Measurements from ENCODE around the gene GLS2.
A peak's percentile ranks its signal among the peaks of the same experiment; 100 is the strongest.
"Not testable (repeated sequence)": the region's sequence is repeated elsewhere in the genome, so short reads cannot be mapped to it uniquely, and the experiment has no call there.

Gene GLS2

GRCh38 chr12:56487448-56488040, 417 bp downstream of the GLS2 start:
- peak; percentile 66 for DNase-seq

DNA sequence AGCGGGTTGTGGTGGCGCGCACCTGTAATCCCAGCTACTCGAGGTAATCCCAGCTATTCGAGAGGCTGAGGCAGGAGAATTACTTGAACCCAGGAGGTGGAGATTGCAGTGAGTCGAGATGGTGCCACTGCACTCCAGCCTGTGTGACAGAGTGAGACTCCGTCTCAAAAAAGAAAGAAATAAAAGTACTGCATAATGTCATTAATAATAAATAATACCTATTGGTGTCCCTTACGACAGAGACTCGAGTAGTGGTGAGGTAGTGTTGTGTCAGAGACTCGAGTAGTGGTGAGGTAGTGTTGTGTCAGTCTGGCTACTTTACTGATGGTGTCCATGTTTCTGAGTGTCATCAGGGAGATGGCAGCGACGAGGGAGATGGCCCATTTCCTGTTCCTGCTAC, 1.3 kb downstream of the GLS2 start:
- no peak for DNase-seq

DNA sequence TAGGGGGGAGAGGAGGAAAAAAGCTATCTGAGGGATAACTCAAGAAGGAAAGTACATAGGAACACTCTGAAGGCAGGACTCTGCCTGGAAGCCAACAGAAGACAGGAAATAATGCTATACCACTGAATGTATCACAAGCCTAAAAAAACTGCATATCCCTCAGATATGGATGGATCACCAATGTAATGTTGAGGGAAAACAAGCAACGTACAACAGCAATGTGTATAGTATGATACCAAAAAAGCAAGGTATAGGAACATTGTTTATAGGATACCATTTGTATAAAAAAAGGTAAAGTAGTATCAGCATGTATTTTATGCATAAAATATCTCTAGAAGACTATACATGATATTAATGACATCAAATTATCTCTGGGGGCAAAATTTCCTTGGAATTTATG, 3.4 kb downstream of the GLS2 start:
- no peak for DNase-seq

GRCh38 chr12:56479625-56480024, 8.3 kb downstream of the GLS2 start:
- DNase-seq = no peak

GRCh38 chr12:56477521-56478225, 10.3 kb downstream of the GLS2 start:
- no peak for DNase-seq

GRCh38 chr12:56476972-56477432, 11.0 kb downstream of the GLS2 start:
- DNase-seq = no peak

GRCh38 chr12:56476143-56476542, 11.8 kb downstream of the GLS2 start:
- no peak for DNase-seq

DNA sequence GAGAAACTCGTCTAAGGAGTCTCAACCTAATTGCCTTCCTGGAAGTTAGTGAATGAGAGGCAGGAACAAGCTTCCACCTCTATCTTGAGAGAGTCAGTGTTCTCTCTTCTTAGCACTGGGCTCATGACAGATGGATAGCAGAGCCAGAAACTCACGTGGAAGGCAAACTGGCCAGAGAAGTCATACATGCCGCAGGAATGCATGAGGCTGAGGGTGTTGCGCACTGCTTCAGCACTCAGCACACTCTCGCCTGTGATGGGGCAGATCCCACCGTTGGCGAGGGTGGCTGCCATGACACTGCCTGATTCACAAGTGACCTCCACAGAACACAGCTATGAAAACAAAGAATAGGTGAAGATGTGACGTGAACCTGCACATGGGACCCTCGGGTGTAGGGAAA, 13.6 kb downstream of the GLS2 start:
- DNase-seq = no peak

GRCh38 chr12:56469007-56469930, 18.7 kb downstream of the GLS2 start:
- no peak for DNase-seq

GRCh38 chr12:56468216-56469006, 19.6 kb downstream of the GLS2 start, which contains the start of gene SPRYD4:
SPRYD4 (plus strand) TSS chr12:56468578; CDS start chr12:56468592, 14 bp downstream.
- DNase-seq = peak; percentile 85

DNA sequence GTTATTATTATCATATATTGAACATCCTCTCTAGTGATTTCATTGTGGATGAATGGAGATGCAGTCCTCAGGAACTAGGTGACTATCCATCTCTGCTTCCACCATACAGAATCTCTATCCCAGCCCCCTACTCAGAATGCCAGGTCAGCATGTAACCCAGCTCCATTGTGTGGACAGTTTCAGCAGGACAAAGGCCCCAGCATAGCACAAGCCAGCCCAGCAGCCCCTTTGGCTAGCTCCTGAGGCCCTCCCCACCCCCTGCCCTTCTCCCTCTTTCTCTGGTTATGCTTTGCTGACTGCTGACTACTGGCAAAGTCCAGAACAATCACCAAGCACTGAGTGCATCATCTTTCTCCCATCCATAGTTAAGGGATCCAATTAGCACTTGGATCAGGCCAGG, 25.4 kb downstream of the GLS2 start:
- DNase-seq = no peak

GRCh38 chr12:56461235-56462159, 26.5 kb downstream of the GLS2 start:
- no peak for DNase-seq

- DNase-seq = no peak
Observed at GRCh38 chr12:56457817-56458216, 30.1 kb downstream of the GLS2 start.

- DNase-seq = no peak
Observed at GRCh38 chr12:56454557-56454956, 33.4 kb downstream of the GLS2 start, which contains the start of gene MIP. MIP (minus strand) TSS chr12:56454657; CDS start chr12:56454613, 44 bp downstream.

DNA sequence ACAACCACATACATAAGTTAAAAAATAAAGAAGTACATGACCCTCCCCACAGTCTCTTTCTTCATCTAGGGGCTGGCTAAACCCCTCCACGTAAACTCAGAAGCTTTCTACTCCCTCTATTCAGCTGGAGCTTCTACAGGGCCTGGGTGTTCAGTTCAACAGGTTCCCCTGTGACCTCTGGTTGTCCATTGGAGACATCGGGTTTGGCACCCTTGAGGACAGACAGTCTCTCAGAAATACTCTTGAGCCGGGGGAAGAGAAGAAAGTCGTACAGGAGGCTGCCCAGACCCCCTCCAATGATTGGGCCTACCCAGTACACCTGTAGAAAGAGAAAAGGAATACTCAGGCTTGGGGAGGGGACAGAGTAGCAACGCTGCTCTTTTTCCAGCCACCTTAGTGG, 36.8 kb downstream of the GLS2 start:
- no peak for DNase-seq

DNA sequence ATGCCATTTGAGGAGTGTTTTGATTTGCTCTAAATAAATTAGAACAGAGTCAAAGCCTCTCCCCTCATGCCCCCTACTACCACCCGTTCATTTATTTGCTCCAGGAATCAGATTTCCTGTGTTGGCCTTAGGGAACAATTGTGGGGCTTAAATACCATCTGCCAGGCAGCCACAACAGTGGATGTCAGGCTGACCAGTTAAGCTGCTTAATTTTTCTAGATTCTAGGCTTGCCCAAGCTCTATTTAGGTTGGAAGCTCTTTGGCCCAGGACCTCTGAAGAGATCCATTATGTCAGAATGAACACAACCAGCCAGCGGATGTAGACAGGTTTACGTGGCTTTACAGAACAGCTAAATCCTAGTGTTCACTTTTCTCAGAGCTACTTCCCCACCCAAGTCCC, 37.7 kb downstream of the GLS2 start:
- no peak for DNase-seq

DNA sequence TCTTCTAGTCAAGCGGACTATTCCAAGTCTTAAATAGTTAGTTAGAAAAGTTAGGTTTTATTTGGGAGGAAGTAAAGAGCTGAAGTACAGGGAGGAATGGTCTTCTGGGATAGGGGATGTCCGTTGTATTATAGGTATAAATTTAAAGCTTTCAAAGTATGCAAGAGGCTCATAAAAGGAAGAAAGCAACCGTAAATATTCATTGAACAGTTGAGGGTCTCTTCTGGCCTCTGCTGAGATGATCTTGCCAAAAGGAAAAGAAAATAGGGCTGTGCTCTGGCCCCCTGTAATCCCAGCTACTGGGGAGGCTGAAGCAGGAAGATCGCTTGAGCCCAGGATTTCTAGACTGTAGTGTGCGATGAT, 38.4 kb downstream of the GLS2 start:
- DNase-seq = no peak

GRCh38 chr12:56448860-56449621, 38.9 kb downstream of the GLS2 start, which contains the start of gene TIMELESS:
TIMELESS (minus strand) TSS chr12:56449426; CDS start chr12:56434170, 15,256 bp downstream.
- DNase-seq = peak; percentile 92

GRCh38 chr12:56443208-56443607, 44.8 kb downstream of the GLS2 start:
- DNase-seq = not testable (repeated sequence)

DNA sequence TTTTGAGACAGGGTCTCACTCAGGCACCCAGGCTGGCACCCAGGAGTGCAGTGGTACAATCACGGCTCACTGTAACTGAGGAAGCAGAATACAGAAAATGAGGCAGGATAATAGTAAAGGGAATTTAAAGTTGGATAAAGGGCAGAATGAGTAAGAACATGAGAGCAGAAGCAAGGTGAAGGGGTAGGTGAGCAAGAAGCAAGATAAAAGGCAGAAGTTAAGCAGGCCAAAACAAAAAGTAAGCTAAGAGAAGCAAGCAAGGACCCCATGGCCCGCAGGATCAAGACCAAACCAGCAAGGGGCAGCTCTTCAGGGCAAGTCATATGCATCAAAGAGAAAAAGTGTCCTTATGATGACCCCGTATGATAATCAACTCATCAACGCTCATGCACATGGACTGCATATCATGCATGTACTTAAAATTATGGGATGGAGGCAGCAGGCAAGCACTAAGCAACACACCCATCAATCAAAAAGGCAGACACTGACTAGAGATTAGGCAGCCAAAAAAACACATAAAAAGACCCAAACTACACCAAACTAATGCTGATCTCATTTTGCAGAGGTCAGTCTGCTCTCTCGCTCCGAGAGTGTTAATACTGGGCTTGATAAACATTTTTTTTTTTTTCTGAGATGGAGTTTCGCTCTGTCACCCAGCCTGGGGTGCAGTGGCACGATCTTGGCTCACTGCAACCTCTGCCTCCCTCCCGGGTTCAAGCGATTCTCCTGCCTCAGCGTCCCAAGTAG, 50.4 kb downstream of the GLS2 start:
- DNase-seq = no peak
